ENCODE data around the gene KSR2.

Gene KSR2

DNA sequence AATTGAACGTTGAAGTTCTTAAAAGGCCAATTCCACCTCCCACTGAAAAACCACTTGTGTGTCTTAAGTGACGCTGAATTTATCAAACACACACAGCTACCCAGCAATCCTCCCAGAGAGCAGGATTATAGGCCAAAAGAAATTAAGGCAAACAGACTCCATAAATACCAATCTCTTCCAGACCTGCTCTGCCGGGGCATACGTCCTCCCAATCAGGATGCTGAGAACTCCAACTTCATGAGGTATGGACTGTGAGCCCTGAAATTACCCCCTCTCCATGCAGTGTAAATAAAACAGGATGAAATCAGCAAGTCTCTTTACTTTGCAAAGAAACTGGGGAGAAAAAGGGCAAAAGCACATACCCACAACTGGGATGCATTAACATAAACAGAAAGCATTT, 265.2 kb downstream of the KSR2 start:
- Mint-ChIP-seq H3K9me3 (no peaks in the 10 kb centered on the region), H3K36me3 (ENCODE audit: low read depth) (no peaks in the 10 kb centered on the region), H3K4me3 (no peak overlapping the region), H3K27me3 (peaks cover 3% of the 10 kb centered on the region), H3K27ac (no peak overlapping the region), H3K4me1 (ENCODE audit: low read depth) (no peaks in the 10 kb centered on the region)
- intact Hi-C loops (cut with micrococcal nuclease): no loop called here

DNA sequence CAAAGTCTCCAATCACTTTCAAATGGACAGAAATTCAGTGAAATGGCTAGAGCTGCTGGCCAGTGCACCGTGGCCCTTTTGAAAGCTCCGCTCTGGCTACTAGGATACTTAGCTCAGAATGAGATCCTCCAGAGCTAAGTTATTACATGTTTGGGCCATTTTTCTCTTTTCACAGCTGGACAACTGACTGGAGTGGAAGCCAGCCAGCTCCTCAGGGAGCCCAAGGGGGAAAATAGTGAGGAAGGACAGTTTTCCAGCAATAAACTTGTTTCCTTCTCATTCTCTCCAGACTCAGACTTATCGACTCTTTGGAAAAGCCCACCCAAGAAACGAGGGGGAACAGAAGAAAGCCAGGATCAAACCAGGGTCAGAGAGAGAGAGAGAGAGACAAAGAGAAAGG, 266.0 kb downstream of the KSR2 start:
- Mint-ChIP-seq H3K36me3 (ENCODE audit: low read depth) (no peaks in the 10 kb centered on the region), H3K4me1 (ENCODE audit: low read depth) (no peaks in the 10 kb centered on the region), H3K9me3 (no peaks in the 10 kb centered on the region), H3K27me3 (peaks cover 3% of the 10 kb centered on the region), H3K4me3 (no peak overlapping the region), H3K27ac (no peak overlapping the region)
- intact Hi-C loops (cut with micrococcal nuclease): no loop called here

DNA sequence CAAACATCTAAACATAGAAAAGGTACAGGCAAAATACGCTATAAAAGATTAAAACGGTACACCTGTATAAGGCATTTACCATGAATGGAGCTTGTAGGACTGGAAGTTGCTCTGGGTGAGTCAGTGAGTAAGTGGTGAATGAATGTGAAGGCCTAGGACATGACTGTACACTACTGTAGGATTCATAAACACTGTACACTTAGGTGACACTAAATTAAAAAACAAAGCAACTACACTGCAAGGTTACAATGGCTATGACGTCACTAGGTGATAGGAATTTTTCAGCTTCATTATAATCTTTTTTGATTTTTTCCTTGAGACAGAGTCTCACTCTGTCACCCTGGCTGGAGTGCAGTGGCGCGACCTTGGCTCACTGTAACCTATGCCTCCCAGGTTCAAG, 269.2 kb downstream of the KSR2 start:
- no peaks in the 10 kb centered on the region for H3K4me1 Mint-ChIP-seq (ENCODE audit: low read depth)
- H3K36me3 Mint-ChIP-seq (ENCODE audit: low read depth): no peaks in the 10 kb centered on the region
- no peak overlapping the region for H3K27ac Mint-ChIP-seq
- H3K9me3 Mint-ChIP-seq: no peaks in the 10 kb centered on the region
- no peak overlapping the region for H3K4me3 Mint-ChIP-seq
- intact Hi-C loops (cut with micrococcal nuclease): no loop called here
- H3K27me3 Mint-ChIP-seq: peaks cover 3% of the 10 kb centered on the region

DNA sequence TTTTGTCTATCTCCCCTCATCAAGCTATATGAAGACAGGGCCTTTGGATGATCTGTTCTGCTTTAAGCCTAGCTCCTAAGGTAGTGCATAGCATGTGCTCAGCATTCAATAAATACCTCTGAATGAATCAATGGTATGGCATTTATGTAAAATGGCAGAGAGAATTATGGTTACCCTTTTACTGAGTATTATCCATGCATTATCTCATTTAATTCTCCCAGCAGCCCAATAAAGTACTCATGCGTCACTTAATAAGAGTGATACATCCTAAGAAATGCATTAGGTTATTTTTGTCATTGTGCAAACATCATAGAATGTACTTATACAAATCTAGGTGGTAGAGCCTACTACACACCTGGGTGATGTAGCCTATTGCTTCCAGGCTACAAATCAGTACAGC, 269.7 kb downstream of the KSR2 start:
- H3K27ac Mint-ChIP-seq: no peak overlapping the region

DNA sequence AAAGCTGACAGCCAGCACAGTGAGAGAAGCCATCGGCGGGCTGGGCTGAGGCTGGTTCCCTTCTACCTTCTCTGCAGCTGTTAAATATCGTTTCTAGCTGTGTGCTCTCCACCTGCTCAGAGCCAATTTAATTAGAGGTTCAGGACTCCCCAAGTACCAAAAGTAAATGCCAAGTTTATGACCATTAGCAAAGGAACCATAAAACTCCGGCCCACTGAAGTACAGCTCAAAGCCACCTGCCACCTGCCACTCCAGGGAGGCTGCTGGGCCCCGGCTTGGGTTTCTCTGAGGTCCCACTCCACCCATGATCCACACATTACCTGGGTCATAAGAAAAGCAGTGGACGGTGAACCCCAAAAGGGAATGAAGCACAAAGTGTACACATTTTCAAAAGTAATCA, 272.8 kb downstream of the KSR2 start:
- Mint-ChIP-seq H3K36me3 (ENCODE audit: low read depth) (no peaks in the 10 kb centered on the region), H3K4me3 (no peak overlapping the region), H3K9me3 (no peaks in the 10 kb centered on the region), H3K27me3 (peaks cover 3% of the 10 kb centered on the region), H3K4me1 (ENCODE audit: low read depth) (no peaks in the 10 kb centered on the region), H3K27ac (no peak overlapping the region)
- intact Hi-C loops (cut with micrococcal nuclease): no loop called here

More for the DNA sequence above, 269.7 kb downstream of the KSR2 start:
- H3K27me3 Mint-ChIP-seq: peaks cover 3% of the 10 kb centered on the region
- no peaks in the 10 kb centered on the region for H3K36me3 Mint-ChIP-seq (ENCODE audit: low read depth)
- intact Hi-C loops (cut with micrococcal nuclease): no loop called here
- no peaks in the 10 kb centered on the region for H3K9me3 Mint-ChIP-seq
- no peak overlapping the region for H3K4me3 Mint-ChIP-seq
- H3K4me1 Mint-ChIP-seq (ENCODE audit: low read depth): no peaks in the 10 kb centered on the region

DNA sequence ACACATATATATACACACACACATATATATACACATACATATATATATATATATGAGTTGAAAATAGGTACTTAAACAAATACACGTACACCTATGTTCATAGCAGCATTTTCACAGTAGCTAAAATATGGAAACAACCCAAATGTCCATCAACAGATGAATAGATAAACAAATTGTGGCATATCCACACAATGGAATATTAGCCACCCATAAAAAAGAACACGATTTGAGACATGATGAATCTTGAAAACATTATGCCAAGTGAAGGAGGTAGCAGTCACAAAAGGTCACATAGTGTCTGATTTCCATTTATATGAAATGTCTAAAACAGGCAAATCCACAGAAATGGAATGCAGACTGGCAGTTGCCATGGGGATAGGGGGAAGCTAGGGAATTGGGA, 276.3 kb downstream of the KSR2 start:
- Mint-ChIP-seq H3K27me3 (no peaks in the 10 kb centered on the region), H3K36me3 (ENCODE audit: low read depth) (no peaks in the 10 kb centered on the region), H3K4me3 (no peak overlapping the region), H3K9me3 (no peaks in the 10 kb centered on the region), H3K4me1 (ENCODE audit: low read depth) (no peaks in the 10 kb centered on the region), H3K27ac (no peak overlapping the region)
- intact Hi-C loops (cut with micrococcal nuclease): no loop called here

DNA sequence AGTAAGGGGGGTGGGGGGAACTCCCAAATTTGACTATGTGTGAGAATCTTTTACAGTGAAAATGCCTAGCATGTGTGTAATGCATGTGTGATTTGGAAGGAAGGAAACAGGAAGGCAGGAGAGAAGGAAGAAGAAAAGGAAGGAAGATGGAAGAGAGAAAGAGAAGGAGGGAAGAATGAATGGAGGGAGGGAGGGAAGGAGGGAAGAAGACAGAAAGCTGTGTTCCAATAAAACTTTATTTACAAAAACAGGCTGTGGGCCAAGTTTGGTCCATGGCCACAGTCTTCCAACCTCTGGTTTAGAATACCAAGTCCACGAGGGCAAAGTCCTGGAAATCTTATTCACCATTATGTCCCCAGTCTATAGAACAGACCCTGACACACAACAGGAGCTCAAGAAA, 278.9 kb downstream of the KSR2 start:
- intact Hi-C loops (cut with micrococcal nuclease): no loop called here
- peaks cover 2% of the 10 kb centered on the region for H3K27me3 Mint-ChIP-seq
- H3K36me3 Mint-ChIP-seq (ENCODE audit: low read depth): no peaks in the 10 kb centered on the region

DNA sequence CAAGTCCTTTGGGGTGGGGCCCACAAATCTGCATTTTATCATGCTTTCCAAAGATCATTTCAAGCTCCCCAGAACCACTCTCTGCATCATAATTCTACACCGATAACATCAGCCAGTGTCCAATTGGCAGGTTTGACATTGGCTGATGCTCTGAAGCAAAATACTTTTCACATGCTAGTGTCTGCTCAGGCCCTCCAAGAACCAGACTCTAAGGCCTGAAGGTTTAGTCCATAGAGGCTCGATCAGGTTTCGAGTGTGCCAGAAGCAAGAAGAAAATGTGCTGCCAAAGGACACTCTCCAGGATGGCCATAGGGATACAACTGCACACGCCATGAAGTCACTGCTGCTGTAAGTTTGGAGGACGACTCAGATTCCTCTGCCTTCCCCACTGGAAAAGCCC, 280.3 kb downstream of the KSR2 start:
- Mint-ChIP-seq H3K9me3 (no peaks in the 10 kb centered on the region), H3K27me3 (peaks cover 2% of the 10 kb centered on the region), H3K27ac (no peak overlapping the region), H3K36me3 (ENCODE audit: low read depth) (no peaks in the 10 kb centered on the region), H3K4me3 (no peak overlapping the region), H3K4me1 (ENCODE audit: low read depth) (peaks cover 5% of the 10 kb centered on the region)
- intact Hi-C loops (cut with micrococcal nuclease): no loop called here

More for the DNA sequence above, 278.9 kb downstream of the KSR2 start:
- Mint-ChIP-seq H3K9me3 (no peaks in the 10 kb centered on the region), H3K4me3 (no peak overlapping the region), H3K4me1 (ENCODE audit: low read depth) (peaks cover 5% of the 10 kb centered on the region), H3K27ac (no peak overlapping the region)

DNA sequence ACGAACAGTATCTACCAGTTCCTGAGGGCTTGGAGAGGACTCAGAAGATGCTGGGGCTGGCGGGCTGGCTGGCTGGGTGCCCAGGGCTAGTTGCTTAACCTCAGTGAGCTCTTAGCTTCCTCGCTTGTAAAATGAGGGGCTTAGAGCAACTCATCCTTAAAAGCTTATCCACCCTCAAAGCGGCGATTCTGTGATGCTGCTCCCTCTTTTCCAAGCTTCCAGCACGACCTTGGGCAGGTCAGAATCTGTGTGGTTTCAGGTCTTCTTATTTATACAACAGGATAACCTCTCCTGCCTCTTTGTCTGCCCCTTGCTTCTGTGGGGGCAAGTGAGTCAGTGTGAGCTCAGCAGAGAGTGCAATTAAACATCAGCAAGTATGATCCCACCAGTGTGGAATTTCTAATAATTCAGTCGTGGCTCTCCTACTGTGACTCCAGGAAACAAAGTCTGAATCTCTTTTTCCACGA, 281.8 kb downstream of the KSR2 start:
- H3K36me3 Mint-ChIP-seq (ENCODE audit: low read depth): no peaks in the 10 kb centered on the region
- H3K4me3 Mint-ChIP-seq: no peak overlapping the region
- H3K9me3 Mint-ChIP-seq: no peaks in the 10 kb centered on the region
- H3K27ac Mint-ChIP-seq: no peak overlapping the region
- H3K27me3 Mint-ChIP-seq: peaks cover 2% of the 10 kb centered on the region
- intact Hi-C loops (cut with micrococcal nuclease): no loop called here
- H3K4me1 Mint-ChIP-seq (ENCODE audit: low read depth): peaks cover 5% of the 10 kb centered on the region

DNA sequence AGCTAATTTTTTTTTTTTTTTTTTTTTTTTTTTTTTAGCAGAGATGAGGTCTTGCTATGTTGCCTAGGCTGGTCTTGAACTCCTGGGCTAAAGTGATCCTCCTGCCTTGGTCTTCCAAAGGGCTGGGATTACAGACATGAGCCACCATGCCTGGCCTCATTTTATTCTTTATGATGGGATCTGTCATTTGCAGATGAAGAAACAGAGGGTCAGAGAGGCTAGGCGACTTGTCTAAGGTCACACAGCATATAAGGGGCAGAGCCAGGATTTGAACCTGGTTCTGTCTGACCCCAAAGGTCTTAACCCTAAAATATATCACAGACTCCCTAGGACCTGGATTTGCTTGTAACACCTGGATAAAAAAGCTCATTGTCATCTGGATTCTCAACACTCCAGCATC, 282.6 kb downstream of the KSR2 start:
- H3K4me3 Mint-ChIP-seq: no peak overlapping the region
- H3K36me3 Mint-ChIP-seq (ENCODE audit: low read depth): no peaks in the 10 kb centered on the region
- H3K27ac Mint-ChIP-seq: no peak overlapping the region
- intact Hi-C loops (cut with micrococcal nuclease): no loop called here
- no peaks in the 10 kb centered on the region for H3K9me3 Mint-ChIP-seq
- H3K4me1 Mint-ChIP-seq (ENCODE audit: low read depth): peaks cover 5% of the 10 kb centered on the region
- peaks cover 2% of the 10 kb centered on the region for H3K27me3 Mint-ChIP-seq

DNA sequence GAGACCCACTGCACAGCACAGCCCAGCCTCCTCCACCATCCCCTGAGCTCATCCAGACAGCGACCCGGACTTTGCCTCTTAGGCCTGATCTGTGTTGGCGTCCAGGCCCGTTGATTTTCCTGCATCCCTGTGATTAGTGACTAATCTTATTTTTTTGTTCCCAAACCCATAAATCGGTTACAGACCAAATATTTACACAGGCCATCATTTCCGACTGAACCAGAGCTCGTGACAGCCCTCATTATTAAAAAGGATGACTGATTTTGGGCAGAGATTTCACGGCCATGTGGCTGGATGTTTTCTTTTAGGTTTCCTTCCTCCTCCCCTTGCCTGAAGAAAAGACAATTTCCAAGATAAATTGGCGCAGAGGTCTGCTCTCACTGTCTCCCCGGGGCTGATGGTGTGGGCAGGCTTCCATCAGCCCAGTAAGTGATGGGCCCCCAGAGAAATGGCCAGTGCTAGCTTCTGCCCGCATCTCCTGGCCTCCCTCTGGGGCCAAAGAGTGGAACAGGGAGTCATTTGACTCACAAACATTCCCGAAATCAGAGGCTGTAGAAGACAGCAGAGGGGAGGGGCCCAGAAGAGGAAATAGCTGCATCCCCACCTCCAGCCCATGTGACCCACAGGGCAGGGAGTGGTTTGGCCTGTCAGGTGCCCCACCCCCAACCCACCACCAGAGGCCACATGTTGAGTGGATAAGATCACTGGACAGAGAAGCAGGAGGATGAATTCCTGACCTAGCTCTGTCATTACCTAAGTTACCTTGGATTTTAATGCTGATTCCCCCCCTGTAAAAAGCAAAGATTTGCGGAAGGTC, 283.5 kb downstream of the KSR2 start:
- Mint-ChIP-seq H3K9me3 (no peaks in the 10 kb centered on the region), H3K4me1 (ENCODE audit: low read depth) (peaks cover 5% of the 10 kb centered on the region), H3K27me3 (peaks cover 2% of the 10 kb centered on the region), H3K4me3 (no peak overlapping the region), H3K36me3 (ENCODE audit: low read depth) (no peaks in the 10 kb centered on the region), H3K27ac (no peak overlapping the region)
- intact Hi-C loops (cut with micrococcal nuclease): no loop called here

DNA sequence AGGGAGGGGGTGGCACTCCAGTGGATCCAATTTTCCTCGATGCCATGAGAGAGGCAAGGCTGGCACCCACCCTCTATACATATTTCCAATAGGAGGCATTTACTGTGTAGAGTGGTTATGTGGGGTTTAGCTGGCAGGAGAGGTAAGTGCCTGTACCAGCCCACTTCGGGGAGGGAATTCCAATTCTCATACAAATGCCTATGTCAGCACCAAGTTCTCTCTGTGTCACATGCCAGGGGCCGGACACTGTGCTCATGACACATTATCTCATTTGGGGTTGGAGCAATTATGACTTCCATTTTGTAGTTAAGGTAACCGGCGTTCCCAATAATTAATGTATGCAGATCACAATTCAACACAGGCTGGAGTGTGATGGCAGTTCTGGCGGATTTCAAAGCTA, 284.3 kb downstream of the KSR2 start:
- Mint-ChIP-seq H3K4me3 (no peak overlapping the region), H3K9me3 (no peaks in the 10 kb centered on the region), H3K27me3 (peaks cover 2% of the 10 kb centered on the region), H3K4me1 (ENCODE audit: low read depth) (peaks cover 5% of the 10 kb centered on the region), H3K27ac (no peak overlapping the region), H3K36me3 (ENCODE audit: low read depth) (no peaks in the 10 kb centered on the region)
- intact Hi-C loops (cut with micrococcal nuclease): no loop called here

DNA sequence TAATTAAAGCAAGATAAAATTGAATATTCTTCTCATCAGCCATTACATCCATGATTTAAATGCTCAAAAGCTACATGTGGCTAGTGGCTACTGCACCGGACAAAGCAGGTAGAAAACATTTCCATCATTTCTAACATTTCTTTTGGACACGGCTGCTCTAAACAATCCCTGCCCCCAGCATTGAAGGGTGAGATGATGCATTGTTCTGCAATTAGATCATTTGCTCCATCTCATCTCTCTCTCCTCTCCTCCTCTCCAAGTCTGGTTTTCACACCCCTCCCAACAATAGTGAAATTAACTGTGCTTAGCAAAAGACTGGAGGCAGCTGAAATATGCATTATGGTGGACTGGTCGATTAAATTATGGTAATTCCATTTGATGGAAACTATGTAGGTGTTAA, 288.5 kb downstream of the KSR2 start:
- peaks cover 2% of the 10 kb centered on the region for H3K4me1 Mint-ChIP-seq (ENCODE audit: low read depth)
- H3K36me3 Mint-ChIP-seq (ENCODE audit: low read depth): no peaks in the 10 kb centered on the region
- peaks cover under 1% of the 10 kb centered on the region for H3K27me3 Mint-ChIP-seq
- H3K27ac Mint-ChIP-seq: no peak overlapping the region
- no peak overlapping the region for H3K4me3 Mint-ChIP-seq
- no peaks in the 10 kb centered on the region for H3K9me3 Mint-ChIP-seq
- intact Hi-C loops (cut with micrococcal nuclease): no loop called here

DNA sequence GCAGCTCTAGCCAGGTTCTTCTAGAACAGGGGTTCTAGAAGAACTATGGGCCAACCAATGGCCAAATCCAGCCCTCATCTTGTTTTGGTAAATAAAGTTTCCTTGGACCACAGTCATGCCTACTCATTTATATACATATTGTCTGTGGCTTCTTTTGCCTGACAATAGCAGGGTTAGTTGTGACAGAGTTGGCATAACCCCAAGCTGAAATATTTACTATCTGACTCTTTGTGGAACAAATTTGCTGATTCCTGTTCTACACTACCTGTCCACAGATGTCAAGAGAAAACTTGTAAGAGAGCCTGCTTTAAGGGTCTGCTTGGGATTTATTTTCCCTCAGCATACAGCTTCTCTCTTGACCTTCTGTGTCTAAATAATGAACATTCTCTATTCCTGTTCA, 289.0 kb downstream of the KSR2 start:
- intact Hi-C loops (cut with micrococcal nuclease): no loop called here
- Mint-ChIP-seq H3K27ac (no peak overlapping the region), H3K36me3 (ENCODE audit: low read depth) (no peaks in the 10 kb centered on the region), H3K9me3 (no peaks in the 10 kb centered on the region), H3K4me1 (ENCODE audit: low read depth) (no peaks in the 10 kb centered on the region), H3K4me3 (no peak overlapping the region), H3K27me3 (no peaks in the 10 kb centered on the region)

DNA sequence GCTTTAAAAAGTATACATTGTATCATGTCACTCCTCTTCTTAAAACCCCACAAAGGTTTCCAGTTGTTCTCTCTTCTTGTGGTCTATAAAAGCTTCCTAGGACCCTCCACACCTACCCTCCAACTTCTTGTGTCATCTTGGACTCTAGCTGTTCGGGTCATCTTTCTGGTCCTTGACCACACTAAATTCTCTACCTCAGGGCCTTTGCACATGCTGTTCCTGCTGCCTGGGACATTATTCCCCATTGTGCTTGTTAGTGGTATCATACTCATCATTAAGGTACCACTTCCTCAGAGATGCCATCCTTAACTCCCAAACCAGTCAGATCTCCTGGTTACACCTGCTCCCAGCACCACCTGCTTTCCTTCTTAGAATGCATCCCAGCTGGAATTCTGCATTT, 294.0 kb downstream of the KSR2 start:
- Mint-ChIP-seq H3K4me3 (no peak overlapping the region), H3K4me1 (ENCODE audit: low read depth) (no peaks in the 10 kb centered on the region), H3K9me3 (no peaks in the 10 kb centered on the region), H3K36me3 (ENCODE audit: low read depth) (no peaks in the 10 kb centered on the region), H3K27me3 (no peaks in the 10 kb centered on the region), H3K27ac (no peak overlapping the region)
- intact Hi-C loops (cut with micrococcal nuclease): no loop called here
